ENCODE measurements around the gene KLF11.

DNA sequence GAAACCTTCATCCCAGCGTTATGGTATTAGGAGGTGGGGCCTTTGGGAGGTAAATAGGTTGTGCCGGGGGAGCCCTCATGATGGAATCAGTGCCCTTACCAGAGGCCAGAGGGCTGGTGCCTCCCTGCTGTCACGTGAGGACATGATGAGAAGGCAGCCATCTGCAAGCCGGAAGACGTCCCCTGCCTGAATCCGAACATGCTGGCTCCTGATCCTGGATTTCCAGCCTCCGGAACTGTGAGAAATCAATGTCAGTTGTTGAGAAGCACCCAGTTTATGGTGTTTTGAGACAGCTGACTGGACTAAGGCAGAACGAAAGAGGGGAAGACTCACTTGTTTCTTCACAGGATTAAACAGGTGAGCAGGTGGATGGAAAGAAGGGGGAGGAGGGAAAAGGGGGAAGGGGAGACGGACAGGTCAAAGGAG lies 13.0 kb upstream of the KLF11 start:
- TF ChIP-seq EZH2 (IDR thresholded peaks at IDR 0.05) (no peak), POLR2AphosphoS5 (IDR thresholded peaks at IDR 0.05; ENCODE audit: borderline replicate concordance, low read depth, low read length) (no peak)

Measured in SK-N-MC (cell line).